Fibroblast of lung (primary cell): Measurements from ENCODE around the gene ZNF853. TPM values are rescaled to one million over a fixed set of nuclear protein-coding genes. Genes with fewer than 3 reads are reported as not detected.

Source experiments
- DNase-seq, 2 donors: peaks; one replicate each; pipeline versions ENCODE4 v3.0.0 to v3.0.0-alpha.2; 2010; ENCODE audit warnings: low read depth in 2 of 2
- H2AFZ ChIP-seq: 2 replicates; pipeline ENCODE4 v1.5.1; 2012; ENCODE audit warnings: low read length, control low read depth, inconsistent platforms
- H3K27ac ChIP-seq: 2 replicates; pipeline ENCODE4 v1.5.1; 2011; ENCODE audit warnings: low read length, control low read depth; ENCODE audit not compliant: insufficient read depth
- H3K27me3 ChIP-seq: 2 replicates; pipeline ENCODE4 v1.5.1; 2011; ENCODE audit warnings: mild to moderate bottlenecking, low read length; ENCODE audit not compliant: control insufficient read depth, insufficient read depth
- H3K36me3 ChIP-seq: 2 replicates; pipeline ENCODE4 v1.5.1; 2011; ENCODE audit warnings: low read length; ENCODE audit not compliant: control insufficient read depth, insufficient read depth
- H3K4me1 ChIP-seq: 2 replicates; pipeline ENCODE4 v1.5.1; 2011; ENCODE audit warnings: low read length; ENCODE audit not compliant: control insufficient read depth, insufficient read depth; ENCODE audit errors: extremely low read depth
- H3K4me2 ChIP-seq: 2 replicates; pipeline ENCODE4 v1.5.1; 2011; ENCODE audit warnings: low read length, control low read depth; ENCODE audit not compliant: insufficient read depth; ENCODE audit errors: extremely low read depth
- H3K4me3 ChIP-seq, 4 experiments: fragments of 200-600 bp in 1 of 4; sonication (generic) in 1 of 4; replicated peaks in 1 of 4; 2 replicates each; pipeline ENCODE4 v1.5.1; 2011 to 2016; ENCODE audit warnings: low read length in 4 of 4, low read depth in 3 of 4, mild to moderate bottlenecking in 3 of 4, control low read depth in 2 of 4, inconsistent platforms in 1 of 4, mixed read lengths in 1 of 4; ENCODE audit not compliant: insufficient read depth in 1 of 4; ENCODE audit errors: control extremely low read depth in 1 of 4
- H3K79me2 ChIP-seq: 2 replicates; pipeline ENCODE4 v1.5.1; 2012; ENCODE audit warnings: mild to moderate bottlenecking, low read length, inconsistent platforms; ENCODE audit not compliant: control insufficient read depth, insufficient read depth
- H3K9ac ChIP-seq: 2 replicates; pipeline ENCODE4 v1.5.1; 2011; ENCODE audit warnings: mild to moderate bottlenecking, low read length, control low read depth; ENCODE audit not compliant: insufficient read depth
- H3K9me3 ChIP-seq: 2 replicates; pipeline ENCODE4 v1.5.1; 2012; ENCODE audit warnings: low read depth, low read length; ENCODE audit not compliant: control insufficient read depth, insufficient read depth
- H4K20me1 ChIP-seq: 2 replicates; pipeline ENCODE4 v1.5.1; 2011; ENCODE audit warnings: low read length; ENCODE audit not compliant: control insufficient read depth, insufficient read depth; ENCODE audit errors: extremely low read depth
- EZH2 ChIP-seq: IDR thresholded peaks from 2 replicates; pipeline ENCODE4 v1.5.1; 2012; ENCODE audit warnings: low read length, control low read depth, mild to moderate bottlenecking; ENCODE audit errors: missing control alignments
- polyA plus RNA-seq, 2 donors: library from polyadenylated mRNA; depleted of rRNA in 1 of 2; stranded (reverse) in 1 of 2; unstranded in 1 of 2; fragments of >200 nt; gene quantifications; 2 replicates each; pipeline ENCODE4 v1.2.1, GENCODE V29; 2011 to 2012; ENCODE audit warnings: missing spikeins in 1 of 2
- total RNA-seq: library from RNA; depleted of rRNA; stranded (reverse); fragments of >200 nt; gene quantifications from 2 replicates; pipeline ENCODE4 v1.2.1, GENCODE V29; 2014
- TF ChIP-seq, protein P1 (sequence below), 2 donors: IDR thresholded peaks in 1 of 2; conservative IDR thresholded peaks in 1 of 2; 1 replicate in 1 of 2; 2 replicates in 1 of 2; pipeline ENCODE4 v1.5.1; 2011 to 2012; ENCODE audit warnings: low read length in 2 of 2, control low read depth in 1 of 2, inconsistent platforms in 1 of 2, low read depth in 1 of 2, mild to moderate bottlenecking in 1 of 2

Gene ZNF853
- total and polyA plus RNA-seq, 2 donors (not counting 1 experiment from before 2014, with no cell fraction given): 0.05 to 0.66 TPM

DNA sequence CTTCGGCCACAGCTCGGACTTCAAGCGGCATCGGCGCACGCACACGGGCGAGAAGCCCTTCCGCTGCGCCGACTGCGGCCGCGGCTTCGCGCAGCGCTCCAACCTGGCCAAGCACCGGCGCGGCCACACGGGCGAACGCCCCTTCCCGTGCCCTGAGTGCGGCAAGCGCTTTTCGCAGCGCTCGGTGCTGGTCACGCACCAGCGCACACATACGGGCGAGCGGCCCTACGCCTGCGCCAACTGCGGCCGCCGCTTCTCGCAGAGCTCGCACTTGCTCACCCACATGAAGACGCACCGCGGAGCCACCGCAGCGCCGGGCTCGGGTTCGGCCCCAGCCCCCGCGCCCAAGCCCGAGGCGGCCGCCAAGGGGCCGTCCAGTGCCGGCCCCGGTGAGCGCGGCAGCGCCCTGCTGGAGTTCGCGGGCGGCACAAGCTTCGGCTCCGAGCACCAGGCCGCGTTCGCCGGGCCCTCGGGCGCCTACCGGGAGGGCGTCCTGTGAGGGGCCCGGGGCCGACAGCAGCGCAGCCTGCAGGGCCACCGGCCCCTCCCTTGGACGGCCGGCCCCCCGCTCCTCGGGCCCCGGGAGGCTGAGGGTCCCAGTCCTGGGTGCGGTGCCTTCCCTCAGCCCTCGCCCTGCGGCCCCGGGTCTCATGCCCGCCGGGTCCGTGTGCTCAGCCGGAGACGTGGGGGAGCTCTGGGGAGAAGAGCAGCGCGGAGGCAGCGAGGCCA, 38.9 kb downstream of the ZNF853 start:
- H3K4me2 ChIP-seq: no peak overlapping the region
- no peak for TF ChIP-seq EZH2
- TF ChIP-seq, protein P1, sequence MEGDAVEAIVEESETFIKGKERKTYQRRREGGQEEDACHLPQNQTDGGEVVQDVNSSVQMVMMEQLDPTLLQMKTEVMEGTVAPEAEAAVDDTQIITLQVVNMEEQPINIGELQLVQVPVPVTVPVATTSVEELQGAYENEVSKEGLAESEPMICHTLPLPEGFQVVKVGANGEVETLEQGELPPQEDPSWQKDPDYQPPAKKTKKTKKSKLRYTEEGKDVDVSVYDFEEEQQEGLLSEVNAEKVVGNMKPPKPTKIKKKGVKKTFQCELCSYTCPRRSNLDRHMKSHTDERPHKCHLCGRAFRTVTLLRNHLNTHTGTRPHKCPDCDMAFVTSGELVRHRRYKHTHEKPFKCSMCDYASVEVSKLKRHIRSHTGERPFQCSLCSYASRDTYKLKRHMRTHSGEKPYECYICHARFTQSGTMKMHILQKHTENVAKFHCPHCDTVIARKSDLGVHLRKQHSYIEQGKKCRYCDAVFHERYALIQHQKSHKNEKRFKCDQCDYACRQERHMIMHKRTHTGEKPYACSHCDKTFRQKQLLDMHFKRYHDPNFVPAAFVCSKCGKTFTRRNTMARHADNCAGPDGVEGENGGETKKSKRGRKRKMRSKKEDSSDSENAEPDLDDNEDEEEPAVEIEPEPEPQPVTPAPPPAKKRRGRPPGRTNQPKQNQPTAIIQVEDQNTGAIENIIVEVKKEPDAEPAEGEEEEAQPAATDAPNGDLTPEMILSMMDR (conservative IDR thresholded peaks at IDR 0.05 in 1 of 2, IDR thresholded peaks at IDR 0.05 in 1 of 2; ENCODE audit: low read depth in 1 of 2, low read length in 2 of 2): no peak
- H3K36me3 ChIP-seq: peaks cover 19% of the 10 kb centered on the region
- no peak for DNase-seq
- no peaks in the 10 kb centered on the region for H3K9me3 ChIP-seq
- H3K4me1 ChIP-seq: no peaks in the 10 kb centered on the region
- H3K4me3 ChIP-seq: no peak overlapping the region
- no peaks in the 10 kb centered on the region for H3K27me3 ChIP-seq
- H4K20me1 ChIP-seq: no peaks in the 10 kb centered on the region
- H2AFZ ChIP-seq: no peak overlapping the region
- no peak overlapping the region for H3K27ac ChIP-seq
- H3K79me2 ChIP-seq: no peaks in the 10 kb centered on the region
- H3K9ac ChIP-seq: no peak overlapping the region

- no peak overlapping the region for H3K9ac ChIP-seq
- H3K79me2 ChIP-seq: no peaks in the 10 kb centered on the region
- no peak overlapping the region for H3K4me3 ChIP-seq
- no peak overlapping the region for H3K4me2 ChIP-seq
- no peaks in the 10 kb centered on the region for H3K4me1 ChIP-seq
- DNase-seq: no peak
- H4K20me1 ChIP-seq: no peaks in the 10 kb centered on the region
- H3K36me3 ChIP-seq: peaks cover 18% of the 10 kb centered on the region
- TF ChIP-seq, protein P1 (conservative IDR thresholded peaks at IDR 0.05 in 1 of 2, IDR thresholded peaks at IDR 0.05 in 1 of 2; ENCODE audit: low read depth in 1 of 2, low read length in 2 of 2): no peak
- no peak for TF ChIP-seq EZH2
- no peak overlapping the region for H2AFZ ChIP-seq
- H3K27me3 ChIP-seq: no peaks in the 10 kb centered on the region
- no peak overlapping the region for H3K27ac ChIP-seq
- no peaks in the 10 kb centered on the region for H3K9me3 ChIP-seq
Observed at GRCh38 chr7:6654842-6655610, 39.6 kb downstream of the ZNF853 start.

GRCh38 chr7:6655636-6656385, 40.4 kb downstream of the ZNF853 start:
- H3K4me1 ChIP-seq: no peaks in the 10 kb centered on the region
- no peak for DNase-seq

More at GRCh38 chr7:6655636-6656385, 40.4 kb downstream of the ZNF853 start:
- Histone ChIP-seq H3K79me2 (no peaks in the 10 kb centered on the region), H3K4me2 (no peak overlapping the region), H3K27me3 (no peaks in the 10 kb centered on the region), H2AFZ (no peak overlapping the region), H3K9me3 (no peaks in the 10 kb centered on the region), H4K20me1 (no peaks in the 10 kb centered on the region), H3K27ac (no peak overlapping the region), H3K36me3 (peaks cover 16% of the 10 kb centered on the region), H3K9ac (no peak overlapping the region), H3K4me3 (no peak overlapping the region)
- TF ChIP-seq EZH2: no peak
- TF ChIP-seq, protein P1 (conservative IDR thresholded peaks at IDR 0.05 in 1 of 2, IDR thresholded peaks at IDR 0.05 in 1 of 2; ENCODE audit: low read depth in 1 of 2, low read length in 2 of 2): no peak
